Ishikawa (cell line): ENCODE results near the gene ZNF622.

Experiments
- CEBPB ChIP-seq: IDR thresholded peaks from 2 replicates; pipeline ENCODE4 v1.6.1; 2012
- EGR1 ChIP-seq: IDR thresholded peaks from 2 replicates; pipeline ENCODE4 v1.6.1; 2012
- EP300 ChIP-seq: IDR thresholded peaks from 2 replicates; pipeline ENCODE4 v1.6.1; 2012; ENCODE audit warnings: borderline replicate concordance
- FOXM1 ChIP-seq: IDR thresholded peaks from 2 replicates; pipeline ENCODE4 v1.6.1; 2012; ENCODE audit warnings: low read depth, borderline replicate concordance
- MAX ChIP-seq: IDR thresholded peaks from 2 replicates; pipeline ENCODE4 v1.6.1; 2012
- RAD21 ChIP-seq: IDR thresholded peaks from 2 replicates; pipeline ENCODE4 v1.6.1; 2012; ENCODE audit warnings: low read depth
- TAF1 ChIP-seq: IDR thresholded peaks from 2 replicates; pipeline ENCODE4 v1.6.1; 2012; ENCODE audit warnings: low read depth, mild to moderate bottlenecking
- USF1 ChIP-seq: IDR thresholded peaks from 2 replicates; pipeline ENCODE4 v1.6.1; 2012
- YY1 ChIP-seq: IDR thresholded peaks from 2 replicates; pipeline ENCODE4 v1.6.1; 2012; ENCODE audit warnings: low read depth
- TF ChIP-seq, protein P1 (sequence below): IDR thresholded peaks from 2 replicates; pipeline ENCODE4 v1.6.1; 2012; ENCODE audit warnings: low read depth, mild to moderate bottlenecking

DNA sequence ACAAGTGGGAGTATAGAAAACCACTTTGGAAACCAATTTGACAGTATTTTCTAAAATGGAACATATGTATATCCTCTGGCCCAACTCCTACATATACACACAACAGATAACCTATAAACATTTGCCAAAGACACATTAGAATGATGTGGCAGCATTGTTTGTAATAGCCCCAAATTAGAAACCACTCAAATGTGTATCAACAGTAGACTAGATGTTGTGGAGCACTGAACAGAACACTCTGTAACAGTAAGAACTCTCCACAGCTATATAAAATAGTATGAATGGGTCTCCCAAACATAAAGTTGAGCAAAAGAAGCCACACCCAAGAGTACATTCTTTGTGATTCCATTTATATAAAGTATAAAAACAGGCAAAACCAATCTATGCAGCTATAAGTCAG lies 6.1 kb downstream of the ZNF622 start:
- no peak for TF ChIP-seq EP300
- no peak for TF ChIP-seq EGR1
- no peak for TF ChIP-seq CEBPB
- no peak for TF ChIP-seq MAX
- no peak for TF ChIP-seq FOXM1
- no peak for TF ChIP-seq TAF1
- TF ChIP-seq RAD21 = no peak
- no peak for TF ChIP-seq YY1
- TF ChIP-seq, protein P1, sequence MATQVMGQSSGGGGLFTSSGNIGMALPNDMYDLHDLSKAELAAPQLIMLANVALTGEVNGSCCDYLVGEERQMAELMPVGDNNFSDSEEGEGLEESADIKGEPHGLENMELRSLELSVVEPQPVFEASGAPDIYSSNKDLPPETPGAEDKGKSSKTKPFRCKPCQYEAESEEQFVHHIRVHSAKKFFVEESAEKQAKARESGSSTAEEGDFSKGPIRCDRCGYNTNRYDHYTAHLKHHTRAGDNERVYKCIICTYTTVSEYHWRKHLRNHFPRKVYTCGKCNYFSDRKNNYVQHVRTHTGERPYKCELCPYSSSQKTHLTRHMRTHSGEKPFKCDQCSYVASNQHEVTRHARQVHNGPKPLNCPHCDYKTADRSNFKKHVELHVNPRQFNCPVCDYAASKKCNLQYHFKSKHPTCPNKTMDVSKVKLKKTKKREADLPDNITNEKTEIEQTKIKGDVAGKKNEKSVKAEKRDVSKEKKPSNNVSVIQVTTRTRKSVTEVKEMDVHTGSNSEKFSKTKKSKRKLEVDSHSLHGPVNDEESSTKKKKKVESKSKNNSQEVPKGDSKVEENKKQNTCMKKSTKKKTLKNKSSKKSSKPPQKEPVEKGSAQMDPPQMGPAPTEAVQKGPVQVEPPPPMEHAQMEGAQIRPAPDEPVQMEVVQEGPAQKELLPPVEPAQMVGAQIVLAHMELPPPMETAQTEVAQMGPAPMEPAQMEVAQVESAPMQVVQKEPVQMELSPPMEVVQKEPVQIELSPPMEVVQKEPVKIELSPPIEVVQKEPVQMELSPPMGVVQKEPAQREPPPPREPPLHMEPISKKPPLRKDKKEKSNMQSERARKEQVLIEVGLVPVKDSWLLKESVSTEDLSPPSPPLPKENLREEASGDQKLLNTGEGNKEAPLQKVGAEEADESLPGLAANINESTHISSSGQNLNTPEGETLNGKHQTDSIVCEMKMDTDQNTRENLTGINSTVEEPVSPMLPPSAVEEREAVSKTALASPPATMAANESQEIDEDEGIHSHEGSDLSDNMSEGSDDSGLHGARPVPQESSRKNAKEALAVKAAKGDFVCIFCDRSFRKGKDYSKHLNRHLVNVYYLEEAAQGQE = no peak
- no peak for TF ChIP-seq USF1
